ENCODE measurements around the gene ZSCAN10. TPM values are rescaled to one million over a fixed set of nuclear protein-coding genes. Genes with fewer than 3 reads are reported as not detected.

Gene ZSCAN10
- total and polyA plus RNA-seq, 7 donors: 0.07 to 0.16 TPM; not detected in 5

- Histone ChIP-seq H3K4me3 (no peak overlapping the region), H3K4me1 (peaks cover 7% of the 10 kb centered on the region), H3K27ac (no peak overlapping the region), H3K36me3 (ENCODE audit: insufficient read depth in 1 of 2, low read depth in 1 of 2) (no peaks in the 10 kb centered on the region), H3K27me3 (ENCODE audit: insufficient read depth in 3 of 3, low read length in 2 of 3) (peaks cover 0 to 5% (median 0%) of the 10 kb centered on the region in 3 donors), H3K9me3 (no peaks in the 10 kb centered on the region)
- peak in 1 of 2 donors; percentile 36 for DNase-seq
- TF ChIP-seq CTCF (IDR thresholded peaks at IDR 0.05): no peak
- WGBS, 3 donors: 37 to 46% (median 46%) methylated on average over 20 of the region's 20 CpGs
- intact Hi-C loops (cut with DNase I): no loop called here
- ATAC-seq: no peak
These were observed 6.6 kb downstream of the ZSCAN10 start for GRCh38 chr16:3092501-3092941.

GRCh38 chr16:3091551-3091950 is 7.5 kb downstream of the ZSCAN10 start:
- 88 to 95% (median 89%) methylated on average over 8 of the region's 8 CpGs for WGBS, 3 donors
- no peaks in the 10 kb centered on the region for H3K9me3 ChIP-seq
- no peak overlapping the region for H3K27ac ChIP-seq
- H3K4me1 ChIP-seq: peaks cover 9% of the 10 kb centered on the region
- no peak overlapping the region for H3K4me3 ChIP-seq
- intact Hi-C loops (cut with DNase I): no loop called here
- no peak for DNase-seq
- no peaks in the 10 kb centered on the region for H3K36me3 ChIP-seq (ENCODE audit: insufficient read depth in 1 of 2, low read depth in 1 of 2)
- peaks cover 0 to 5% (median 0%) of the 10 kb centered on the region in 3 donors for H3K27me3 ChIP-seq (ENCODE audit: insufficient read depth in 3 of 3, low read length in 2 of 3)
- TF ChIP-seq CTCF (IDR thresholded peaks at IDR 0.05): no peak
- no peak for ATAC-seq

GRCh38 chr16:3089717-3090592 is 9.1 kb downstream of the ZSCAN10 start:
- Histone ChIP-seq H3K27me3 (ENCODE audit: insufficient read depth in 3 of 3, low read length in 2 of 3) (peaks cover 0 to 5% (median 0%) of the 10 kb centered on the region in 3 donors), H3K4me1 (peaks cover 9% of the 10 kb centered on the region), H3K36me3 (ENCODE audit: insufficient read depth in 1 of 2, low read depth in 1 of 2) (no peaks in the 10 kb centered on the region), H3K27ac (no peak overlapping the region), H3K9me3 (no peaks in the 10 kb centered on the region), H3K4me3 (no peak overlapping the region)
- 94 to 96% (median 95%) methylated on average over 72 to 81 of the region's 81 CpGs for WGBS, 3 donors
- DNase-seq (peak in 1 of 2 donors; percentile 38), ATAC-seq (no peak)
- TF ChIP-seq CTCF (IDR thresholded peaks at IDR 0.05): no peak
- intact Hi-C loops (cut with DNase I): no loop called here

GRCh38 chr16:3088925-3089716 is 10.0 kb downstream of the ZSCAN10 start:
- Histone ChIP-seq H3K27ac (no peak overlapping the region), H3K4me3 (no peak overlapping the region), H3K36me3 (ENCODE audit: insufficient read depth in 1 of 2, low read depth in 1 of 2) (no peaks in the 10 kb centered on the region), H3K9me3 (no peaks in the 10 kb centered on the region), H3K4me1 (peaks cover 9% of the 10 kb centered on the region), H3K27me3 (ENCODE audit: insufficient read depth in 3 of 3, low read length in 2 of 3) (peaks cover 0 to 5% (median 0%) of the 10 kb centered on the region in 3 donors)
- WGBS, 3 donors: 85 to 88% (median 85%) methylated on average over 65 to 71 of the region's 71 CpGs
- TF ChIP-seq CTCF (IDR thresholded peaks at IDR 0.05): no peak
- DNase-seq (peak in 1 of 2 donors; percentile 40), ATAC-seq (no peak)
- intact Hi-C loops (cut with DNase I): no loop called here

All from psoas muscle (tissue), 8 donors.